DND-41 (cell line): ENCODE data around the gene USP9X.

Source experiments
- ATAC-seq: fragments of 200-7000 bp; cut with Tn5 transposase; 3 replicates; pipeline ENCODE4 v1.9.1; 2021; ENCODE audit warnings: low read depth; ENCODE audit not compliant: insufficient read depth
- DNase-seq: peaks from one replicate; pipeline ENCODE4 v3.0.0-alpha.2; 2020
- H2AFZ ChIP-seq: 2 replicates; pipeline ENCODE4 v1.6.0; 2012; ENCODE audit warnings: low read depth, low read length
- H3K27ac ChIP-seq: 2 replicates; pipeline ENCODE4 v1.5.1; 2012; ENCODE audit warnings: low read length, inconsistent platforms
- H3K27me3 ChIP-seq: fragments of 200-600 bp; sonication (generic); 2 replicates; pipeline ENCODE4 v1.6.0; 2012; ENCODE audit warnings: low read length, mild to moderate bottlenecking, inconsistent platforms; ENCODE audit not compliant: insufficient read depth, poor library complexity
- H3K36me3 ChIP-seq: 2 replicates; pipeline ENCODE4 v1.5.1; 2012; ENCODE audit warnings: low read length, inconsistent platforms; ENCODE audit not compliant: insufficient read depth
- H3K4me1 ChIP-seq: 2 replicates; pipeline ENCODE4 v1.5.1; 2012; ENCODE audit warnings: mild to moderate bottlenecking, low read length; ENCODE audit not compliant: insufficient read depth
- H3K4me2 ChIP-seq: 2 replicates; pipeline ENCODE4 v1.6.0; 2012; ENCODE audit warnings: mild to moderate bottlenecking, moderate library complexity, low read length, inconsistent platforms; ENCODE audit not compliant: insufficient read depth
- H3K4me3 ChIP-seq, 2 experiments: fragments of 200-600 bp in 1 of 2; shearing (Covaris generic) in 1 of 2; 2 replicates each; pipeline ENCODE4 v1.5.1; 2012 to 2016; ENCODE audit warnings: inconsistent platforms in 2 of 2, low read length in 2 of 2, mild to moderate bottlenecking in 2 of 2, low read depth in 1 of 2, moderate library complexity in 1 of 2
- H3K79me2 ChIP-seq: 2 replicates; pipeline ENCODE4 v1.6.0; 2012; ENCODE audit warnings: low read length, inconsistent platforms; ENCODE audit not compliant: insufficient read depth
- H3K9ac ChIP-seq: 2 replicates; pipeline ENCODE4 v1.6.0; 2012; ENCODE audit warnings: low read depth, mild to moderate bottlenecking, inconsistent platforms, low read length, moderate library complexity
- H3K9me3 ChIP-seq: 2 replicates; pipeline ENCODE4 v1.5.1; 2012; ENCODE audit warnings: low read length, moderate library complexity, mild to moderate bottlenecking, inconsistent platforms; ENCODE audit not compliant: insufficient read depth, severe bottlenecking
- H4K20me1 ChIP-seq: 2 replicates; pipeline ENCODE4 v1.6.0; 2012; ENCODE audit warnings: low read length; ENCODE audit not compliant: insufficient read depth
- CTCF ChIP-seq: IDR thresholded peaks from 2 replicates; pipeline ENCODE4 v1.5.1; 2012; ENCODE audit warnings: borderline replicate concordance, low read length, moderate library complexity, mild to moderate bottlenecking; ENCODE audit not compliant: poor library complexity, severe bottlenecking; ENCODE audit errors: extremely low read depth
- EZH2 ChIP-seq: IDR thresholded peaks from 3 replicates; pipeline ENCODE4 v1.6.1; 2012; ENCODE audit warnings: borderline replicate concordance, low read depth, mild to moderate bottlenecking, moderate library complexity, low read length, inconsistent platforms; ENCODE audit not compliant: severe bottlenecking

USP9X gene

GRCh38 chrX:41133551-41133950 lies 48.3 kb downstream of the USP9X start:
- Histone ChIP-seq H3K79me2 (no peaks in the 10 kb centered on the region), H2AFZ (no peak overlapping the region), H3K9ac (no peak overlapping the region), H3K4me1 (no peaks in the 10 kb centered on the region), H3K4me3 (no peak overlapping the region), H3K27ac (no peak overlapping the region), H3K36me3 (peaks cover 51% of the 10 kb centered on the region; the same call in 1 of the 2 replicates), H3K27me3 (no peaks in the 10 kb centered on the region), H3K4me2 (no peak overlapping the region), H4K20me1 (no peaks in the 10 kb centered on the region), H3K9me3 (no peaks in the 10 kb centered on the region)
- ATAC-seq (no peak), DNase-seq (no peak)
- TF ChIP-seq CTCF (no peak), EZH2 (no peak)

- Histone ChIP-seq H3K4me2 (no peak overlapping the region), H3K4me3 (no peak overlapping the region), H3K79me2 (no peaks in the 10 kb centered on the region), H3K27me3 (no peaks in the 10 kb centered on the region), H3K27ac (no peak overlapping the region), H3K9me3 (no peaks in the 10 kb centered on the region), H4K20me1 (no peaks in the 10 kb centered on the region), H3K36me3 (peaks cover 43% of the 10 kb centered on the region), H2AFZ (no peak overlapping the region), H3K9ac (no peak overlapping the region), H3K4me1 (no peaks in the 10 kb centered on the region)
- TF ChIP-seq EZH2, result no peak
- peak; percentile 38 for TF ChIP-seq CTCF
- DNase-seq, result no peak
- ATAC-seq, result no peak
These were observed 52.3 kb downstream of the USP9X start for GRCh38 chrX:41137589-41137988.

GRCh38 chrX:41142130-41142910 lies 57.1 kb downstream of the USP9X start:
- ATAC-seq, result no peak
- Histone ChIP-seq H3K4me2 (no peak overlapping the region), H4K20me1 (no peaks in the 10 kb centered on the region), H3K9ac (no peak overlapping the region), H3K36me3 (peaks cover 39% of the 10 kb centered on the region), H3K27ac (no peak overlapping the region), H3K9me3 (no peaks in the 10 kb centered on the region), H3K4me3 (no peak overlapping the region), H3K79me2 (no peaks in the 10 kb centered on the region), H2AFZ (no peak overlapping the region), H3K4me1 (no peaks in the 10 kb centered on the region), H3K27me3 (no peaks in the 10 kb centered on the region)
- TF ChIP-seq EZH2, result no peak
- no peak for TF ChIP-seq CTCF
- DNase-seq, result no peak
